GM12892 (cell line): ENCODE measurements around the gene GALNT11.

Source experiments
- POLR2A ChIP-seq: IDR thresholded peaks from 2 replicates; pipeline ENCODE4 v1.6.1; 2011; ENCODE audit warnings: low read depth, low read length, control low read depth
- POLR2AphosphoS5 ChIP-seq: IDR thresholded peaks from 2 replicates; pipeline ENCODE4 v1.6.1; 2011; ENCODE audit warnings: low read depth, low read length, control low read depth
- TAF1 ChIP-seq: IDR thresholded peaks from 2 replicates; pipeline ENCODE4 v1.6.1; 2011; ENCODE audit warnings: low read depth, mild to moderate bottlenecking, control low read depth, low read length, borderline replicate concordance

- TF ChIP-seq POLR2AphosphoS5 (no peak), POLR2A (no peak), TAF1 (no peak)
Observed at GRCh38 chr7:152015600-152015999, 9.9 kb upstream of the GALNT11 start.
